Natural killer cell (primary cell): ENCODE data around the gene SAFB2. TPM values are rescaled to one million over a fixed set of nuclear protein-coding genes. Genes with fewer than 3 reads are reported as not detected.

Experiments
- ATAC-seq, 3 donors: fragments of 150-1000 bp in 2 of 3; fragments of 200-7000 bp in 1 of 3; cut with Tn5 transposase; 1 replicate in 1 of 3; 2 replicates in 2 of 3; pipeline ENCODE4 v1.10.0; 2021; ENCODE audit warnings: mild to moderate bottlenecking in 2 of 3, moderate library complexity in 2 of 3
- DNase-seq, 2 donors: peaks; one replicate each; pipeline versions ENCODE4 v3.0.0 to v3.0.0-alpha.2; 2013 to 2021; ENCODE audit warnings: mixed read lengths in 1 of 2
- H3K27ac ChIP-seq: one replicate; pipeline ENCODE4 v1.5.1; 2013; ENCODE audit warnings: mild to moderate bottlenecking, low read length
- H3K27me3 ChIP-seq: one replicate; pipeline ENCODE4 v1.6.1; 2013; ENCODE audit warnings: low read length; ENCODE audit not compliant: control insufficient read depth, insufficient read depth
- H3K36me3 ChIP-seq: one replicate; pipeline ENCODE4 v1.6.1; 2013; ENCODE audit warnings: low read length; ENCODE audit not compliant: control insufficient read depth, insufficient read depth
- H3K4me1 ChIP-seq: one replicate; pipeline ENCODE4 v1.6.1; 2013; ENCODE audit warnings: low read length; ENCODE audit not compliant: control insufficient read depth, insufficient read depth
- H3K4me3 ChIP-seq: one replicate; pipeline ENCODE4 v1.5.1; 2013; ENCODE audit warnings: low read length
- H3K9me3 ChIP-seq: one replicate; pipeline ENCODE4 v1.6.1; 2013; ENCODE audit warnings: low read length; ENCODE audit not compliant: control insufficient read depth, insufficient read depth
- H3K27ac Mint-ChIP-seq, 2 donors: one replicate each; pipeline ENCODE4 v1.8.0; 2022; ENCODE audit warnings: mild to moderate bottlenecking in 2 of 2, mixed read lengths in 2 of 2, moderate library complexity in 1 of 2
- H3K27me3 Mint-ChIP-seq, 2 donors: one replicate each; pipeline ENCODE4 v1.8.0; 2022; ENCODE audit warnings: low read depth in 2 of 2, mixed read lengths in 2 of 2
- H3K36me3 Mint-ChIP-seq: one replicate; pipeline ENCODE4 v1.8.0; 2022; ENCODE audit warnings: mixed read lengths
- H3K4me1 Mint-ChIP-seq, 2 donors: one replicate each; pipeline ENCODE4 v1.8.0; 2022; ENCODE audit warnings: mixed read lengths in 2 of 2
- H3K4me3 Mint-ChIP-seq: one replicate; pipeline ENCODE4 v1.8.0; 2022; ENCODE audit warnings: mild to moderate bottlenecking, moderate library complexity, mixed read lengths
- H3K9me3 Mint-ChIP-seq, 2 donors: one replicate each; pipeline ENCODE4 v1.8.0; 2022; ENCODE audit warnings: mixed read lengths in 2 of 2
- CTCF ChIP-seq: fragments of 200-600 bp; IDR thresholded peaks from one replicate; pipeline ENCODE4 v1.8.0; 2022; ENCODE audit warnings: antibody characterized with exemption
- WGBS: methylation state at CpG from one replicate; pipeline ENCODE4 v1.1.7; 2013; ENCODE audit warnings: missing lambda C conversion rate; ENCODE audit not compliant: insufficient coverage; 5-methylcytosine and 5-hydroxymethylcytosine counted together
- intact Hi-C: fragments of 100-400 bp; cut with micrococcal nuclease; formaldehyde crosslinking; loops from one replicate; pipeline ENCODE4 v1.14.2; 2022
- total RNA-seq, 4 donors: library from RNA; stranded (reverse); fragments of 120-200 nt in 1 of 4; gene quantifications; one replicate each; pipeline versions ENCODE4 v1.2.3 to v1.2.4, GENCODE V29; 2013 to 2022

SAFB2 gene
- total RNA-seq, 3 donors from 2014 or later (not counting 1 experiment from before 2014, with no cell fraction given), result 232 to 264 (median 258) TPM

DNA sequence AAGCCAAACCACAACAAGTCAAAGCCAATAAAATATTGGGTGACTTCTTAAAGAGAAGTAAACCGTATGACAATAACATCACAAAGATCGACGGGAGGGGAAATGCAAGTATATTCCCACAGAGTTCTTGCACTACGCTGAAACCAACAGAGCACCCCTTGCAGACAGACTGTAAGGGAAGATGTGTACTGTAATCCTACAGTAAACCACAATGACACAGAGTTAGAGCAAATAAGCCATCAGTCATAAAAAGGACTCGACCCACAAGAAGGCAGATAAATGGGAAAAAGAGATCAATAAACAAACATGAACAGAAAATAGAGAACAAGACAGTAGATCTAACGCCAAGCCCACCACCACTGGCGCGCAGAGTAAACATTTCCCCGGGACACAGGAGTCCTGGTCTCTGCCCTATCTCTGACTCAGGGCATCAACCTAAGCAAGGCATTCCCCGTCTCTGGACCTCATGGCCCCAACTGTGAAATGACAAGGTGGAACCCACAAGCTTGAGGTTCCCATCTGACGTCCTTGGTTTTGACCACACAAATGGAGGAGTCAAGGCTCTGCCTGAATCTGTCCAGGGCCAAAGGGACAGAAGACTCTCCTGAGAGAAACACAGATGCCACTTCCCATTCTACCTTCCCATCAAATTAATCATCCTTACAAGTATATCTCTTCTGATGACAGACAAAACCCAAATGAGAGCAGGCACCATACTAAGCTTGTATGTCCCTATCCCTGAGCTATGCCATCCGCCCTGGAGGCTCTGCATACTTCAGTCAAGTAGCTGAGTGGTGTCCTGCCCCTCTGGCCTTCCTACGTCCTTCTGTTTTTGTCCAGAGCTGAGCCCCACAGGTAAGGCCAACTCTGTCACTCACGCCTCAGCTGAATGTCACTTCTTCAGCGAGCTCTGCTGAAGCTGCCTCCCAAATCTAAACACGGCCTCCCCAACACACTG lies 15.0 kb downstream of the SAFB2 start:
- DNase-seq (no peak), ATAC-seq (no peak)
- H3K27me3 Mint-ChIP-seq, result no peaks in the 10 kb centered on the region
- peaks cover 11 to 16% of the 10 kb centered on the region in 2 donors for H3K4me1 Mint-ChIP-seq
- Histone ChIP-seq H3K27me3 (no peaks in the 10 kb centered on the region), H3K4me3 (no peak overlapping the region), H3K36me3 (peaks cover 82% of the 10 kb centered on the region), H3K4me1 (no peaks in the 10 kb centered on the region), H3K27ac (no peak overlapping the region), H3K9me3 (no peaks in the 10 kb centered on the region)
- 91% methylated on average over 15 of the region's 16 CpGs for WGBS
- intact Hi-C loops, result loop anchor here (10.0 kb wide), 1 partner anchor 1653 kb away; no protein-coding TSS in a partner anchor
- H3K36me3 Mint-ChIP-seq, result peaks cover 22% of the 10 kb centered on the region
- no peak overlapping the region for H3K27ac Mint-ChIP-seq
- TF ChIP-seq CTCF, result no peak
- no peaks in the 10 kb centered on the region for H3K9me3 Mint-ChIP-seq
- no peak overlapping the region for H3K4me3 Mint-ChIP-seq

DNA sequence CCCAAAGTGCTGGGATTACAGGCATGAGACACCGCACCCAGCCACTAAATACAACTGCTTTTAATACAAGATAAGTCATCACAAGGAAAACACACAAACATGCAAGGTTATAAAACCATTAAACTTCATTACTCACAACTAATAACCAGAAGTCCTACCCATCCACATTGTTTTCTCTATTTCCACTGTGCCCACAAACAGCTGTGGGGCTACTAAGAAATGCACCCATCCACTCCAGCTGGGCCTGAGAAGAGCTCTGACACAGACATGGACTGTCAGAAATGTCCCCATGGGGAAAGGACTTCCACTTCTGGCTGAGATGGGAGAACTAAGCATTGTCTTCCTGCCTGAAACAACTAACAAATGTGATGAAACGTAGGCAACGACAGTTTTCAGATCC lies 17.2 kb downstream of the SAFB2 start:
- H3K27ac Mint-ChIP-seq, result peak overlapping the region; percentile 29 to 45
- Histone ChIP-seq H3K27me3 (no peaks in the 10 kb centered on the region), H3K4me1 (no peaks in the 10 kb centered on the region), H3K9me3 (no peaks in the 10 kb centered on the region), H3K27ac (no peak overlapping the region), H3K4me3 (no peak overlapping the region), H3K36me3 (peaks cover 85% of the 10 kb centered on the region)
- no peaks in the 10 kb centered on the region for H3K27me3 Mint-ChIP-seq
- TF ChIP-seq CTCF, result no peak
- intact Hi-C loops, result loop anchor here (10.0 kb wide), 1 partner anchor 1651 kb away; no protein-coding TSS in a partner anchor
- no peaks in the 10 kb centered on the region for H3K9me3 Mint-ChIP-seq
- ATAC-seq, result no peak
- no peak for DNase-seq
- H3K4me3 Mint-ChIP-seq, result no peak overlapping the region
- WGBS, result 97% methylated on average over 3 of the region's 3 CpGs
- peaks cover 20% of the 10 kb centered on the region for H3K36me3 Mint-ChIP-seq
- H3K4me1 Mint-ChIP-seq, result peaks cover 14 to 16% of the 10 kb centered on the region in 2 donors

- Mint-ChIP-seq H3K4me1 (peaks cover 16 to 19% of the 10 kb centered on the region in 2 donors), H3K36me3 (peaks cover 21% of the 10 kb centered on the region)
- H3K27ac ChIP-seq, result no peak overlapping the region
Measured at GRCh38 chr19:5603626-5604025, 18.9 kb downstream of the SAFB2 start.

More at GRCh38 chr19:5603626-5604025, 18.9 kb downstream of the SAFB2 start:
- Mint-ChIP-seq H3K27ac (peak overlapping the region in 1 of 2 donors; percentile 46), H3K27me3 (no peaks in the 10 kb centered on the region), H3K9me3 (no peaks in the 10 kb centered on the region), H3K4me3 (no peak overlapping the region)
- ATAC-seq, result no peak
- H3K27me3 ChIP-seq, result no peaks in the 10 kb centered on the region
- H3K4me1 ChIP-seq, result no peaks in the 10 kb centered on the region
- peaks cover 86% of the 10 kb centered on the region for H3K36me3 ChIP-seq
- H3K4me3 ChIP-seq, result no peak overlapping the region
- DNase-seq, result no peak
- intact Hi-C loops, result loop anchor here (10.0 kb wide), 1 partner anchor 1649 kb away; no protein-coding TSS in a partner anchor
- 92% methylated on average over 5 of the region's 5 CpGs for WGBS
- TF ChIP-seq CTCF, result no peak
- no peaks in the 10 kb centered on the region for H3K9me3 ChIP-seq
